Endothelial cell of umbilical vein (primary cell): ENCODE measurements around the gene TREM2. TPM values are rescaled to one million over a fixed set of nuclear protein-coding genes. Genes with fewer than 3 reads are reported as not detected.

Experiments
- BruUV-seq: library from RNA; stranded (reverse); fragments of 400-500 nt; replicated peaks from 2 replicates; lab custom pipeline; 2021; lab: Mats Ljungman, UMichigan
- CTCF ChIA-PET: fragments of 300-600, 350-600 bp; sonication (Branson Sonifier 250); formaldehyde crosslinking; loops from one replicate; lab custom pipeline; 2021; ENCODE audit warnings: antibody characterized with exemption, inconsistent platforms; lab: Charles Lee
- POLR2A ChIA-PET: fragments of 300-600, 350-600 bp; sonication (Branson Sonifier 250); formaldehyde crosslinking; loops from one replicate; lab custom pipeline; 2021; ENCODE audit warnings: antibody characterized with exemption, inconsistent platforms; lab: Charles Lee
- DNase-seq: peaks from one replicate; pipeline ENCODE4 v3.0.0-alpha.2; 2011; ENCODE audit warnings: low read depth, low spot score
- FAIRE-seq: peaks from 2 replicates; lab custom pipeline; 2011; peaks lifted over from hg19 to GRCh38; lab: Jason Lieb, UNC
- H2AFZ ChIP-seq: 2 replicates; pipeline ENCODE4 v1.6.0; 2012; ENCODE audit warnings: low read depth, low read length, control low read depth, inconsistent platforms
- H3K27ac ChIP-seq: 2 replicates; pipeline ENCODE4 v1.5.1; 2011; ENCODE audit warnings: low read depth, mild to moderate bottlenecking, control low read depth, low read length, moderate library complexity; ENCODE audit not compliant: insufficient read depth
- H3K27me3 ChIP-seq, 2 experiments: 2 replicates each; pipeline versions ENCODE4 v1.6.0 to v1.6.1; 2011; ENCODE audit warnings: low read length in 2 of 2, mixed read lengths in 1 of 2; ENCODE audit not compliant: control insufficient read depth in 2 of 2, insufficient read depth in 2 of 2
- H3K36me3 ChIP-seq, 2 experiments: 2 replicates in 1 of 2; 3 replicates in 1 of 2; pipeline ENCODE4 v1.5.1; 2011; ENCODE audit warnings: low read length in 2 of 2, mild to moderate bottlenecking in 1 of 2, moderate library complexity in 1 of 2; ENCODE audit not compliant: control insufficient read depth in 2 of 2, insufficient read depth in 2 of 2; ENCODE audit errors: extremely low read depth in 1 of 2
- H3K4me1 ChIP-seq: 3 replicates; pipeline ENCODE4 v1.5.1; 2011; ENCODE audit warnings: mild to moderate bottlenecking, low read length; ENCODE audit not compliant: control insufficient read depth, insufficient read depth; ENCODE audit errors: extremely low read depth
- H3K4me2 ChIP-seq: 2 replicates; pipeline ENCODE4 v1.6.1; 2011; ENCODE audit warnings: low read length, control low read depth, mixed read lengths; ENCODE audit not compliant: insufficient read depth
- H3K4me3 ChIP-seq, 3 experiments: fragments of 200-600 bp in 1 of 3; sonication (generic), shearing (Covaris generic) in 1 of 3; replicated peaks in 1 of 3; 2 replicates each; pipeline ENCODE4 v1.5.1; 2011 to 2016; ENCODE audit warnings: control low read depth in 3 of 3, low read length in 3 of 3, mild to moderate bottlenecking in 2 of 3, inconsistent platforms in 1 of 3, low read depth in 1 of 3, moderate library complexity in 1 of 3; ENCODE audit not compliant: insufficient read depth in 1 of 3
- H3K79me2 ChIP-seq: 2 replicates; pipeline ENCODE4 v1.6.0; 2012; ENCODE audit warnings: low read length, inconsistent platforms; ENCODE audit not compliant: control insufficient read depth, insufficient read depth
- H3K9ac ChIP-seq: replicated peaks from 2 replicates; pipeline ENCODE3; 2011; ENCODE audit warnings: low read length, control low read depth; ENCODE audit not compliant: insufficient read depth; ENCODE audit errors: extremely low read depth
- H3K9me1 ChIP-seq: replicated peaks from 3 replicates; pipeline ENCODE4 v1.6.0; 2011; ENCODE audit warnings: mild to moderate bottlenecking, low read length; ENCODE audit not compliant: control insufficient read depth, insufficient read depth; ENCODE audit errors: extremely low read depth
- H3K9me3 ChIP-seq: replicated peaks from 2 replicates; pipeline ENCODE4 v1.5.1; 2012; ENCODE audit warnings: low read length, inconsistent platforms; ENCODE audit not compliant: control insufficient read depth, insufficient read depth
- H4K20me1 ChIP-seq: replicated peaks from 2 replicates; pipeline ENCODE3; 2011; ENCODE audit warnings: mild to moderate bottlenecking, low read length; ENCODE audit not compliant: control insufficient read depth, insufficient read depth; ENCODE audit errors: extremely low read depth
- CTCF ChIP-seq, 2 donors: IDR thresholded peaks; 1 replicate in 1 of 2; 2 replicates in 1 of 2; pipeline ENCODE4 v1.5.1; 2011; ENCODE audit warnings: low read length in 2 of 2, mild to moderate bottlenecking in 2 of 2, moderate library complexity in 2 of 2, control low read depth in 1 of 2, inconsistent platforms in 1 of 2, low read depth in 1 of 2; ENCODE audit not compliant: insufficient read depth in 1 of 2; ENCODE audit errors: extremely low read depth in 1 of 2
- MAX ChIP-seq: IDR thresholded peaks from 2 replicates; pipeline ENCODE4 v1.6.1; 2011; ENCODE audit not compliant: insufficient read depth, insufficient read length
- POLR2A ChIP-seq: IDR thresholded peaks from 2 replicates; pipeline ENCODE4 v1.6.1; 2012; ENCODE audit warnings: low read depth, mild to moderate bottlenecking, control low read depth, low read length
- dilution Hi-C: fragments of 300-500 bp; cut with MboI; formaldehyde crosslinking; loops from one replicate; pipeline ENCODE4 v1.15.0; 2019; ENCODE audit warnings: low sequenced_read_pairs; ENCODE audit not compliant: extremely low pct_ligation_motif_present
- intact Hi-C: fragments of 100-400 bp; cut with micrococcal nuclease; formaldehyde crosslinking; loops from one replicate; pipeline ENCODE4 v1.10.0; 2022
- polyA plus RNA-seq, 4 experiments: library from polyadenylated mRNA; depleted of rRNA in 3 of 4; stranded (reverse) in 3 of 4; unstranded in 1 of 4; fragments of >200 nt; gene quantifications; 2 replicates each; pipeline versions ENCODE4 v1.2.1 to v1.2.3, GENCODE V29; 2011 to 2012; ENCODE audit warnings: missing spikeins in 1 of 4
- total RNA-seq: library from RNA; stranded (reverse); gene quantifications from 2 replicates; pipeline ENCODE4 v1.2.3, GENCODE V29; 2021

The TREM2 gene
- total and polyA plus RNA-seq, 2 donors (not counting 3 experiments of a cell fraction or from before 2014, with no cell fraction given): not detected

GRCh38 chr6:41181566-41181965 lies 18.6 kb upstream of the TREM2 start:
- POLR2A ChIA-PET: no interaction called here

More at GRCh38 chr6:41181566-41181965, 18.6 kb upstream of the TREM2 start:
- Histone ChIP-seq H2AFZ (no peak overlapping the region), H3K9me1 (no peaks in the 10 kb centered on the region), H3K4me2 (no peak overlapping the region), H3K36me3 (no peaks in the 10 kb centered on the region), H3K9ac (no peak overlapping the region), H3K9me3 (no peaks in the 10 kb centered on the region), H3K27me3 (peaks cover 3 to 7% of the 10 kb centered on the region in 2 experiments), H4K20me1 (no peaks in the 10 kb centered on the region), H3K4me1 (no peaks in the 10 kb centered on the region), H3K27ac (no peak overlapping the region), H3K79me2 (no peaks in the 10 kb centered on the region), H3K4me3 (no peak overlapping the region)
- BruUV-seq: no TSS peak
- TF ChIP-seq MAX (no peak), POLR2A (no peak), CTCF (IDR thresholded peaks at IDR 0.05; ENCODE audit: extremely low read depth in 1 of 2, insufficient read depth in 1 of 2, low read depth in 1 of 2, low read length in 2 of 2) (no peak)
- dilution Hi-C loops: no loop called here
- DNase-seq: no peak
- CTCF ChIA-PET: interaction anchor here (1.0 to 4.5 kb wide), 22 partner anchors 10 to 1835 kb away, joined by 3 to 89 read pairs (median 5); partner anchors contain the start of genes NFYA and OARD1
- no peak for FAIRE-seq
- intact Hi-C loops: no loop called here
